ENCODE measurements around the gene TNFAIP2.

The TNFAIP2 gene

GRCh38 chr14:103093856-103094405 is 29.3 kb upstream of the TNFAIP2 start:
- no peak for DNase-seq (ENCODE audit: low read depth)

GRCh38 chr14:103094406-103095209 is 28.7 kb upstream of the TNFAIP2 start, which contains the start of gene EXOC3L4:
Gene EXOC3L4 (plus strand): TSS chr14:103094725. CDS start chr14:103100220, 5,495 bp downstream.
- no peak for DNase-seq (ENCODE audit: low read depth)

- no peak for DNase-seq (ENCODE audit: low read depth)
These were observed 28.0 kb upstream of the TNFAIP2 start for GRCh38 chr14:103095210-103095778.

- no peak for DNase-seq (ENCODE audit: low read depth)
These were observed 26.9 kb upstream of the TNFAIP2 start for GRCh38 chr14:103096387-103096786.

- no peak for DNase-seq (ENCODE audit: low read depth)
These were observed 25.8 kb upstream of the TNFAIP2 start for GRCh38 chr14:103097244-103097993.

- no peak for DNase-seq (ENCODE audit: low read depth)
These were observed 25.0 kb upstream of the TNFAIP2 start for GRCh38 chr14:103097994-103098957.

GRCh38 chr14:103099081-103099732 is 24.1 kb upstream of the TNFAIP2 start:
- no peak for DNase-seq (ENCODE audit: low read depth)

- no peak for DNase-seq (ENCODE audit: low read depth)
These were observed 23.5 kb upstream of the TNFAIP2 start for GRCh38 chr14:103099733-103100280.

GRCh38 chr14:103100281-103101121 is 22.8 kb upstream of the TNFAIP2 start:
- DNase-seq (ENCODE audit: low read depth): no peak

- no peak for DNase-seq (ENCODE audit: low read depth)
These were observed 21.9 kb upstream of the TNFAIP2 start for GRCh38 chr14:103101257-103101962.

- no peak for DNase-seq (ENCODE audit: low read depth)
These were observed 21.1 kb upstream of the TNFAIP2 start for GRCh38 chr14:103101963-103102688.

- DNase-seq (ENCODE audit: low read depth): no peak
These were observed 20.5 kb upstream of the TNFAIP2 start for GRCh38 chr14:103102689-103103260.

- no peak for DNase-seq (ENCODE audit: low read depth)
These were observed 19.5 kb upstream of the TNFAIP2 start for GRCh38 chr14:103103461-103104388.

GRCh38 chr14:103104389-103104653 is 18.9 kb upstream of the TNFAIP2 start:
- DNase-seq (ENCODE audit: low read depth): no peak

GRCh38 chr14:103104654-103105452 is 18.4 kb upstream of the TNFAIP2 start:
- no peak for DNase-seq (ENCODE audit: low read depth)

GRCh38 chr14:103105580-103106150 is 17.6 kb upstream of the TNFAIP2 start:
- DNase-seq (ENCODE audit: low read depth): no peak

Data from non-pigmented ciliary epithelial cell (primary cell).